T-helper 22 cell (primary cell): ENCODE measurements around the gene C7.
"Not testable (repeated sequence)": the region's sequence is repeated elsewhere in the genome, so short reads cannot be mapped to it uniquely, and the experiment has no call there.

Experiments
- DNase-seq: peaks from one replicate; pipeline ENCODE4 v3.0.0-alpha.2; 2020; ENCODE audit warnings: low read depth

The C7 gene

GRCh38 chr5:40909264-40909663 is at the start of gene C7:
C7 (plus strand) TSS chr5:40909497; CDS start chr5:40909611, 114 bp downstream.
- DNase-seq = no peak

GRCh38 chr5:40860711-40861110 is 48.6 kb upstream of the C7 start:
- no peak for DNase-seq

- DNase-seq = not testable (repeated sequence)
Measured at GRCh38 chr5:40865004-40865403, 44.3 kb upstream of the C7 start.

GRCh38 chr5:40866844-40867243 is 42.5 kb upstream of the C7 start:
- no peak for DNase-seq

GRCh38 chr5:40869384-40869783 is 39.9 kb upstream of the C7 start:
- no peak for DNase-seq

- no peak for DNase-seq
Measured at GRCh38 chr5:40871177-40871576, 38.1 kb upstream of the C7 start.

GRCh38 chr5:40872253-40872652 is 37.0 kb upstream of the C7 start:
- not testable (repeated sequence) for DNase-seq

GRCh38 chr5:40873286-40873880 is 35.9 kb upstream of the C7 start:
- DNase-seq = no peak

GRCh38 chr5:40875958-40876357 is 33.3 kb upstream of the C7 start:
- DNase-seq = no peak

- no peak for DNase-seq
Measured at GRCh38 chr5:40877371-40877988, 31.8 kb upstream of the C7 start.

GRCh38 chr5:40879163-40879942 is 29.9 kb upstream of the C7 start:
- no peak for DNase-seq

GRCh38 chr5:40882291-40882690 is 27.0 kb upstream of the C7 start:
- DNase-seq = no peak

GRCh38 chr5:40883051-40883450 is 26.2 kb upstream of the C7 start:
- DNase-seq = not testable (repeated sequence)

GRCh38 chr5:40895440-40896425 is 13.6 kb upstream of the C7 start:
- DNase-seq = not testable (repeated sequence)

- no peak for DNase-seq
Measured at GRCh38 chr5:40904205-40904993, 4.9 kb upstream of the C7 start.

GRCh38 chr5:40904994-40905306 is 4.3 kb upstream of the C7 start:
- DNase-seq = no peak

- DNase-seq = no peak
Measured at GRCh38 chr5:40906351-40906751, 2.9 kb upstream of the C7 start.

GRCh38 chr5:40909723-40910122 is 426 bp downstream of the C7 start:
- no peak for DNase-seq

GRCh38 chr5:40911266-40911665 is 2.0 kb downstream of the C7 start:
- no peak for DNase-seq

- no peak for DNase-seq
Measured at GRCh38 chr5:40914835-40915234, 5.5 kb downstream of the C7 start.

GRCh38 chr5:40915341-40915926 is 6.1 kb downstream of the C7 start:
- no peak for DNase-seq
